ENCODE data around the gene UNC13D. TPM values are rescaled to one million over a fixed set of nuclear protein-coding genes. Genes with fewer than 3 reads are reported as not detected.
A peak's percentile ranks its signal among the peaks of the same experiment; 100 is the strongest.

The UNC13D gene
- total RNA-seq, 4 donors from 2014 or later = 3.0 to 48.3 (median 16.2) TPM

DNA sequence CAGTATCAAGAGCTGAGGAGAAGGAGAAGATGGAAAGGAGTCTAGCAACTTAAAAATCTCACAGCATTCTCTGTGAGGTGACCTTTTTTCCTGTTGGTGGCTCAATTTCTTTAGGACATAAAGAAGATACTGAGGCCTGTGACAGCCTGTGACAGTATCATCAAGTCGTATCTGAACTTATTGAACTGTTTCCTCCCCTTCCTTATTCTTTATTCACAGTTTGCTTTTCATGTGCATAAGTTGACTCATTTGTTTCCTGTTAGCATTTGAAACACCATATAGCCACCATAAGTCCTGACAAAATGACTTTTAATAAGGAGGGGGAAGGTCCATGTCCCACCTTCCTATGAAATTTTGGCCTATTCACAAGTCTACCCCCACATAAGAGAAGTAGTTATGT lies 50.7 kb downstream of the UNC13D start:
- no peaks in the 10 kb centered on the region for H3K4me1 ChIP-seq
- WGBS, 2 donors (ENCODE audit: low coverage in 1 of 2) = 44 to 64% methylated on average over 1 of the region's 1 CpG
- H3K27ac ChIP-seq = no peak overlapping the region
- no peaks in the 10 kb centered on the region for H3K9me3 ChIP-seq
- intact Hi-C loops (cut with DNase I; ENCODE audit: low total_unique reads) = no loop called here
- no peaks in the 10 kb centered on the region for H3K27me3 ChIP-seq
- TF ChIP-seq POLR2AphosphoS5 (IDR thresholded peaks at IDR 0.05) (no peak), EP300 (IDR thresholded peaks at IDR 0.05; ENCODE audit: low read depth) (no peak), POLR2A (IDR thresholded peaks at IDR 0.05) (no peak)
- TF ChIP-seq, protein P1, sequence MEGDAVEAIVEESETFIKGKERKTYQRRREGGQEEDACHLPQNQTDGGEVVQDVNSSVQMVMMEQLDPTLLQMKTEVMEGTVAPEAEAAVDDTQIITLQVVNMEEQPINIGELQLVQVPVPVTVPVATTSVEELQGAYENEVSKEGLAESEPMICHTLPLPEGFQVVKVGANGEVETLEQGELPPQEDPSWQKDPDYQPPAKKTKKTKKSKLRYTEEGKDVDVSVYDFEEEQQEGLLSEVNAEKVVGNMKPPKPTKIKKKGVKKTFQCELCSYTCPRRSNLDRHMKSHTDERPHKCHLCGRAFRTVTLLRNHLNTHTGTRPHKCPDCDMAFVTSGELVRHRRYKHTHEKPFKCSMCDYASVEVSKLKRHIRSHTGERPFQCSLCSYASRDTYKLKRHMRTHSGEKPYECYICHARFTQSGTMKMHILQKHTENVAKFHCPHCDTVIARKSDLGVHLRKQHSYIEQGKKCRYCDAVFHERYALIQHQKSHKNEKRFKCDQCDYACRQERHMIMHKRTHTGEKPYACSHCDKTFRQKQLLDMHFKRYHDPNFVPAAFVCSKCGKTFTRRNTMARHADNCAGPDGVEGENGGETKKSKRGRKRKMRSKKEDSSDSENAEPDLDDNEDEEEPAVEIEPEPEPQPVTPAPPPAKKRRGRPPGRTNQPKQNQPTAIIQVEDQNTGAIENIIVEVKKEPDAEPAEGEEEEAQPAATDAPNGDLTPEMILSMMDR (IDR thresholded peaks at IDR 0.05) = no peak
- no peak overlapping the region for H3K4me3 ChIP-seq
- peaks cover 0 to 9% (median 4%) of the 10 kb centered on the region in 4 donors for H3K36me3 ChIP-seq
- in situ Hi-C loops (cut with MboI; ENCODE audit: low pct_ligation_motif_present in 1 of 4, low pct_unique_long_range_greater_than_20kb in 1 of 4, low sequenced_read_pairs in 3 of 4) = no loop called here
- no peak for DNase-seq

DNA sequence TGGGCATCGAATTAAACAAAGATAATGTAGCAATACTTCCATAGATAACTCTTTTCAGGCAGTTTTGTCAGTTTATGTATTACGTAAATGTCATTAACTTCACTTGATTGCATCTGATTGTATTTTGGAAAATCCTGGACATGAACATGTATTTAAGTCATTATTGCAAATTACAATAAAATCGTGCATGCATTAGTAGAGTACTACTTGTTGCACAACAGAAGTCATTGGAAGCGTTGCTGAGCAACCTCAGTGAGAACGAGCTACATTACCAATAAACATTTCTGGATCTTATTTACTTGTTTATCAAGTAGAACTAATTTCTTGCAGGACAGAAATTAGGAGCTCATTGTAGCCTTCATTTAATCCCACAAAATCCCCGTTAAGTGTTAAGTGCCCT lies 53.0 kb downstream of the UNC13D start:
- no peak overlapping the region for H3K27ac ChIP-seq
- H3K9me3 ChIP-seq = no peaks in the 10 kb centered on the region
- H3K4me1 ChIP-seq = peaks cover 5 to 16% (median 7%) of the 10 kb centered on the region in 4 donors
- no peak for DNase-seq
- intact Hi-C loops (cut with DNase I; ENCODE audit: low total_unique reads) (no loop called here), in situ Hi-C loops (cut with MboI; ENCODE audit: low pct_ligation_motif_present in 1 of 4, low pct_unique_long_range_greater_than_20kb in 1 of 4, low sequenced_read_pairs in 3 of 4) (no loop called here)
- H3K4me3 ChIP-seq = no peak overlapping the region
- TF ChIP-seq EP300 (IDR thresholded peaks at IDR 0.05; ENCODE audit: low read depth) (no peak), POLR2AphosphoS5 (IDR thresholded peaks at IDR 0.05) (no peak), POLR2A (IDR thresholded peaks at IDR 0.05) (no peak)
- TF ChIP-seq, protein P1 (IDR thresholded peaks at IDR 0.05) = no peak
- peaks cover 0 to 7% (median under 1%) of the 10 kb centered on the region in 4 donors for H3K36me3 ChIP-seq
- H3K27me3 ChIP-seq = no peaks in the 10 kb centered on the region
- WGBS, 2 donors (ENCODE audit: low coverage in 1 of 2) = 90 to 93% methylated on average over 6 of the region's 6 CpGs

DNA sequence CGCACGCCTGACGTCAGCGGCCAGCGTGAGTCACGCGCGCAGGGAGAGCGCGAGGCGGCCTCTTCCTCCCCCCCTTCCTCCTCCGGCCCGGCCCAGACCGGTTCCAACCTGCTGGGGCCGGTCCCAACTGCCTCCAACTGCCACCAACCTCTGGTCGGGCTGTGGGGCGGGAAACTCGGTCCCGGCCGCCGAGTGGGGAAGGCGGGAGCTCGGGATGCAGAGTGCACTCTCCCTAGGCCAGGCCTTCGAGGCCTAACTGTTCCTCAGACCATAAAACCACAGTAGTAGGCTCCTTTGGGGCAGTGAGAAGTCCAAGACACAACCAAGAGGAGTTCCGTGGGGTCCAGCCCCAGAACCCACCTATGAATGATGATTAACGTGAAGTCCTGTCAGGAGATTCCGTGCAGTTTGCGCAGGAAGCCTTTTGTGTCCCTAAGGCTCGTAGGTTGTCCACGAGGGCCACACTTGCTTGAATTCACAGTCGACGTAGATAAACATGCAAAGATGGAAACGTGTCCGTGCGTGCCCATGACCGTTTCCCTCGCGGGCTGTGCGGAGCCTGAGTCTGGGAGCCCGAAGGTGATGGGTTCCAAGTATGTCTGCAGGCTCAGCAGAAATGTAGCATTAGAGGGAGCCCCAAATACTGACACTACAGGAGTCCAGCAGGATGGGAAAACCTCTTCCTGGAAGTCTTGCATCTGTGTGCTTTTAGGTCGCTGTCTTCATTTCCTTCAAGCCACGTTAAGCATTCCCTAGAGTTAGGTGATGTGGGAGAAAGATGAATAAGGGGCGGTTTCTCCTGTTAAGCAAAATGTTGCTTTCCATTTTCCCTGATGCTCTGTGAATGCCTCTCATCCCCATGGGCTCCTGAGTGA lies 59.0 kb downstream of the UNC13D start:
- H3K9me3 ChIP-seq = no peaks in the 10 kb centered on the region
- no peaks in the 10 kb centered on the region for H3K36me3 ChIP-seq
- H3K4me1 ChIP-seq = peaks cover 25 to 49% (median 30%) of the 10 kb centered on the region in 4 donors
- in situ Hi-C loops (cut with MboI; ENCODE audit: low pct_ligation_motif_present in 1 of 4, low pct_unique_long_range_greater_than_20kb in 1 of 4, low sequenced_read_pairs in 3 of 4) (no loop called here), intact Hi-C loops (cut with DNase I; ENCODE audit: low total_unique reads) (loop anchor here (10.0 kb wide), 2 partner anchors 70 to 940 kb away; partner anchors contain the start of genes JMJD6, METTL23 and WBP2)
- 25 to 68% methylated on average over 9 to 38 of the region's 43 CpGs for WGBS, 2 donors (ENCODE audit: low coverage in 1 of 2)
- DNase-seq = peak; percentile 92
- peak overlapping the region; percentile 95 to 100 (median 98) for H3K27ac ChIP-seq
- H3K4me3 ChIP-seq = peak overlapping the region; percentile 67 to 84 (median 74)
- no peaks in the 10 kb centered on the region for H3K27me3 ChIP-seq
- TF ChIP-seq EP300 (IDR thresholded peaks at IDR 0.05; ENCODE audit: low read depth) (peak; percentile 99), POLR2AphosphoS5 (IDR thresholded peaks at IDR 0.05) (peak; percentile 93 to 97 (median 94)), POLR2A (IDR thresholded peaks at IDR 0.05) (peak; percentile 63)
- TF ChIP-seq, protein P1 (IDR thresholded peaks at IDR 0.05) = no peak

DNA sequence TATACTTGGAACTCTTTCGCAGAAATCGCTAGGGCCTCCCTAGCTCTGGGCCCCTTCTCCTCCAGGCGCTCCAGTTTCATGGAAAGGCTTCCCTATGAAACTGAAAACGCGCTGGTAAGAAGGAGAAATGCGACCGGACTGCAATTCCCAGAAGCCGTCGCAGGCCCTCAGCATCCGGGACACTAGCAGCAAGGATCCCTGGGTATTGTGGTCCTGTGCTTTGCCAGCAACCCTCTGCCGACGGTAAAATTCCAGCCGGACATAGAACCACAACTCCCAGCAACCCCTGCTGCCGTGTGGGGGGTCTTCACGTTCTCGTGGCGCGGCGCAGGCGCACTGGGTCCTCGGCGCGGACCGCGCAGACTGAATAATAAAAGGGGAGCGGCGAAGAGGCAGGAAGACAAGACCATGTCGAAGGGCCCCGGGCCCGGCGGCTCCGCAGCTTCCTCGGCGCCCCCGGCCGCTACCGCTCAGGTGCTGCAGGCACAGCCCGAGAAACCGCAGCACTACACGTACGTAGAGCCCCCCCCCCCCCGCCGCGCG lies 59.7 kb downstream of the UNC13D start, which contains the start of gene UNK:
TSS of gene UNK (plus strand) at position 334 of the 543 bp plus-strand sequence. CDS start at position 409, 75 bp downstream.
- 0% methylated on average over 35 of the region's 45 CpGs; no CpG with 5 or more reads in 1 of the 2 donors for WGBS, 2 donors (ENCODE audit: low coverage in 1 of 2)
- TF ChIP-seq POLR2A (IDR thresholded peaks at IDR 0.05) (peak; percentile 69), POLR2AphosphoS5 (IDR thresholded peaks at IDR 0.05) (peak; percentile 74 to 86 (median 75)), EP300 (IDR thresholded peaks at IDR 0.05; ENCODE audit: low read depth) (no peak)
- TF ChIP-seq, protein P1 (IDR thresholded peaks at IDR 0.05) = peak in 2 of 5 experiments; percentile 2 to 10
- H3K4me1 ChIP-seq = peaks cover 25 to 52% (median 31%) of the 10 kb centered on the region in 4 donors

More for the DNA sequence above, 59.7 kb downstream of the UNC13D start, which contains the start of gene UNK:
- in situ Hi-C loops (cut with MboI; ENCODE audit: low pct_ligation_motif_present in 1 of 4, low pct_unique_long_range_greater_than_20kb in 1 of 4, low sequenced_read_pairs in 3 of 4) = no loop called here
- peak within 1 kb of the TSS; percentile 67 to 84 (median 74) for H3K4me3 ChIP-seq
- H3K27ac ChIP-seq = peak within 1 kb of the TSS; percentile 95 to 100 (median 98)
- H3K27me3 ChIP-seq = no peaks in the 10 kb centered on the region
- intact Hi-C loops (cut with DNase I; ENCODE audit: low total_unique reads) = loop anchor here (10.0 kb wide), 2 partner anchors 70 to 940 kb away; partner anchors contain the start of genes JMJD6, METTL23 and WBP2
- H3K9me3 ChIP-seq = no peaks in the 10 kb centered on the region
- DNase-seq = peak; percentile 98
- H3K36me3 ChIP-seq = no peaks in the 10 kb centered on the region

All from transverse colon (tissue), 4 donors.